ENCODE data around the gene RFXANK. TPM values are rescaled to one million over a fixed set of nuclear protein-coding genes. Genes with fewer than 3 reads are reported as not detected.

The RFXANK gene
- total RNA-seq, 1 donor from 2014 or later: 111 TPM

DNA sequence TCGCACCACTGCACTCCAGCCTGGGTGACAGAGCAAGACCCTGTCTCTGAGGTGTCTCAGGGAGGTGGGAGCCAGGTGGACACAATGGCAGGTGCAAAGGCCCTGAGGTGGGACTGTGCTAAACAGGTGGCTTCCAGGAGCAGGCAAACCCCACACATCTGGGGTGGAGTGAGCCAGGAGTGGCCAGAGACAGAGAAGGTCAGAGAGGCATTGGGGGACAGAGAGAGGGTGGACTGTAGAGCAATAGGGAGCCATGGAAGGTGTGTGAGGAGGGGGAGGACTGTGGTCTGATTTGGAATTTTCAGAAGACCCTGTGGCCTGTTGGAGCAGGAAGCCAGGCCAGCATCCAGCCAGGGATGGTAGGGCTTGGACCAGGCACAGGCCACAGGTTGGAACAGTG is 26.7 kb upstream of the RFXANK start:
- Mint-ChIP-seq H3K27me3 (ENCODE audit: low read depth) (peaks cover 12% of the 10 kb centered on the region), H3K9me3 (no peaks in the 10 kb centered on the region), H3K4me3 (no peak overlapping the region), H3K27ac (ENCODE audit: unreplicated experiment) (no peak overlapping the region), H3K36me3 (ENCODE audit: low read depth) (no peaks in the 10 kb centered on the region), H3K4me1 (peaks cover 9% of the 10 kb centered on the region)
- DNase-seq (ENCODE audit: low read depth, low spot score): no peak
- TF ChIP-seq CTCF (conservative IDR thresholded peaks at IDR 0.05): no peak

- no peak for DNase-seq (ENCODE audit: low read depth, low spot score)
- no peak overlapping the region for H3K4me3 Mint-ChIP-seq
- no peaks in the 10 kb centered on the region for H3K36me3 Mint-ChIP-seq (ENCODE audit: low read depth)
- H3K9me3 Mint-ChIP-seq: no peaks in the 10 kb centered on the region
- peaks cover 17% of the 10 kb centered on the region for H3K4me1 Mint-ChIP-seq
- H3K27me3 Mint-ChIP-seq (ENCODE audit: low read depth): peaks cover 22% of the 10 kb centered on the region
- no peak for TF ChIP-seq CTCF (conservative IDR thresholded peaks at IDR 0.05)
- H3K27ac Mint-ChIP-seq (ENCODE audit: unreplicated experiment): no peak overlapping the region
Measured at GRCh38 chr19:19167612-19168011, 24.4 kb upstream of the RFXANK start.

DNA sequence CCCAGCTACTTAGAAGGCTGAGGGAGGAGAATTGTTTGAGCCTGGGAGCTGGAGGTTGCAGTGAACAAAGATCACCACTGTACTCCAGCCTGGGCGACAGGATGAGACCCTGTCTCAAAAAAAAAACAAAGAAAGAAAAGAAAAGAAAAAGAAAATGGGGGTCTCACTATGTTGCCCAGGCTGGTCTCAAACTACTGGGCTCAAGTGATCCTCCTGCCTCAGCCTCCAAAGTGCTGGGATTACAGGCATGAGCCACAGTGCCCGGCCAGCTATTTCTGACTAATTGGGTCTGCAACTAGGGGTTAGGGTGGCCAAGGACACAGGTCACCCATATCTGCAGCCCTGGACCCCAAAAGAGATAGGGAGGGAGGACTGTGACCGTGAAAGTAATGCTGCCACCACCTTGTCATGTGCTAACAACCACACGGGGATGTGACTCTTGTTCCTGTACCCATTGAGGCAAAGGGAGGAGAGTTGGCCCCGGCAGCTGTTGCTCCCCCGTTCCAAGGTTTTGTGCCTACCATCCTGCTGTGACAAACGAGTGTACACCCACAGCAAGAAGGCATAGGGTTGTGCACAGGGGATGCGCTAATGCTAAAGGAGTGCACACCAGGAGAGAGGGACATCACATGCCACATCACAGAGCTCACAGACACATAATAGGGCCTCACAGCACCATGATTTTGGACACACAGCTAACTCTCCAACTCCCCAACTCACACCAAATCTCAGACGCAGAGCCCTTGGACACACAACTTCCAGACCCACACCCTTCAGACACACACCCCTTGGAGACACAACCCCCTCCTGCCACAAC is 22.6 kb upstream of the RFXANK start:
- Mint-ChIP-seq H3K36me3 (ENCODE audit: low read depth) (no peaks in the 10 kb centered on the region), H3K4me3 (peak overlapping the region; percentile 62), H3K9me3 (no peaks in the 10 kb centered on the region), H3K27ac (ENCODE audit: unreplicated experiment) (no peak overlapping the region), H3K27me3 (ENCODE audit: low read depth) (peaks cover 22% of the 10 kb centered on the region), H3K4me1 (peaks cover 17% of the 10 kb centered on the region)
- no peak for DNase-seq (ENCODE audit: low read depth, low spot score)
- no peak for TF ChIP-seq CTCF (conservative IDR thresholded peaks at IDR 0.05)

GRCh38 chr19:19170053-19170872 is 21.8 kb upstream of the RFXANK start, which contains the start of gene MEF2B:
TSS of gene MEF2B (minus strand) at chr19:19170263. CDS start at chr19:19150735, 19,528 bp downstream.
- no peak within 1 kb of the TSS for H3K27ac Mint-ChIP-seq (ENCODE audit: unreplicated experiment)
- H3K36me3 Mint-ChIP-seq (ENCODE audit: low read depth): no peaks in the 10 kb centered on the region
- TF ChIP-seq CTCF (conservative IDR thresholded peaks at IDR 0.05): no peak
- no peaks in the 10 kb centered on the region for H3K9me3 Mint-ChIP-seq
- H3K27me3 Mint-ChIP-seq (ENCODE audit: low read depth): peaks cover 22% of the 10 kb centered on the region
- peak; percentile 71 for DNase-seq (ENCODE audit: low read depth, low spot score)
- peak within 1 kb of the TSS; percentile 62 for H3K4me3 Mint-ChIP-seq
- peaks cover 20% of the 10 kb centered on the region for H3K4me1 Mint-ChIP-seq

DNA sequence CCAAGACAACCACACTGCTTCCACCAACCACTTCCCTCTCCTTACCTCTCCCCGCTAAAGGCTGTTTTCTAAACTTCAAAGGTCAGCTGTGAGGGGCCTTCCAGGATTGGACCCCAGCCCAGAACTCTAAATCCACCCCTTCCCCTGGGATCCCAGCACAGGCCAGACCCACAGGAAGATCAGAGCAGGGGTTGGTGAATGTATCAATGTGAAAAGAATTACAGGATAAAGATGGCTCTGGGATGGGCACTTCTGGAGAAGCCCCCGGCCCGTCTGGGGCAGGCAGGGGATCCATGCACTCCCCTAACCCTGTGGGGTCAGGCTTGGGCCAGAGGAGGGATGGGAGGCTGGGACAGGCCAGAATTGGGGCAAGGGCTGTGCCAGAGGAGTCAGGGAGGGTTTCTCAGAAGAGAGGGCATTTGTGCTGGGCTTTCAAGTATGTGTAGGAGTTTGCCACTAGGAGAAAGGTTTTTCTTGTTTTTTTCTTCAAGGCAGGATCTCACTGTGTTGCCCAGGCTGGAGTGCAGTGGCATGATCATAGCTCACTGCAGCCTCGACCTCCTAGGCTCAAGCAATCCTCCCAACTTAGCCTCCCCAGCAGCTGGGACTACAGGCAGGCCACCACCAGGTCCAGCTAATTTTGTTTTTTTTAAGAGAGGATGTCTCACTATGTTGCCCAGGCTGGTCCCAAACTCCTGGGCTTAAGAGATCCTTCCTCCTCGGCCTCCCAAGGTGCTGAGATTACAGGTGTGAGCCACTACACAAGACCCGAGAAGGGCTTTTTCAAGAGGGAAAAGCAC is 21.0 kb upstream of the RFXANK start:
- no peak overlapping the region for H3K27ac Mint-ChIP-seq (ENCODE audit: unreplicated experiment)

More for the DNA sequence above, 21.0 kb upstream of the RFXANK start:
- peak overlapping the region; percentile 62 for H3K4me3 Mint-ChIP-seq
- no peak for TF ChIP-seq CTCF (conservative IDR thresholded peaks at IDR 0.05)
- peaks cover 22% of the 10 kb centered on the region for H3K27me3 Mint-ChIP-seq (ENCODE audit: low read depth)
- peaks cover 20% of the 10 kb centered on the region for H3K4me1 Mint-ChIP-seq
- no peaks in the 10 kb centered on the region for H3K36me3 Mint-ChIP-seq (ENCODE audit: low read depth)
- H3K9me3 Mint-ChIP-seq: no peaks in the 10 kb centered on the region
- DNase-seq (ENCODE audit: low read depth, low spot score): no peak
